GM12878 (cell line): Measurements from ENCODE around the gene PTPN14. TPM values are rescaled to one million over a fixed set of nuclear protein-coding genes. Genes with fewer than 3 reads are reported as not detected.

Experiments used
- ATAC-seq: fragments of 200-7000 bp; cut with Tn5 transposase; 3 replicates; pipeline ENCODE4 v1.9.1; 2020; ENCODE audit warnings: mild to moderate bottlenecking, moderate library complexity
- BruUV-seq: library from RNA; stranded (reverse); fragments of 400-500 nt; replicated peaks from 2 replicates; lab custom pipeline; 2021; lab: Mats Ljungman, UMichigan
- CTCF ChIA-PET: fragments of 300-600 bp; sonication (Branson Sonifier 250); formaldehyde crosslinking; extraction: SDS; loops from one replicate; lab custom pipeline; 2021; ENCODE audit warnings: inconsistent platforms; lab: Yijun Ruan, JAX
- POLR2A ChIA-PET: fragments of 350-600 bp; formaldehyde crosslinking; extraction: SDS; loops from one replicate; lab custom pipeline; 2021; ENCODE audit warnings: inconsistent platforms; lab: Charles Lee
- RAD21 ChIA-PET: fragments of 300-600 bp; sonication (Branson Sonifier 250); formaldehyde crosslinking; loops from one replicate; lab custom pipeline; 2023; ENCODE audit warnings: antibody characterized with exemption; ENCODE audit not compliant: unreplicated experiment; lab: Charles Lee
- SMC1A ChIA-PET: fragments of 300-600 bp; sonication (Branson Sonifier 250); formaldehyde crosslinking; loops from one replicate; lab custom pipeline; 2023; ENCODE audit not compliant: unreplicated experiment, uncharacterized antibody; lab: Charles Lee
- DNase-seq: peaks from one replicate; pipeline ENCODE4 v3.0.0-alpha.2; 2011; ENCODE audit warnings: low read depth, low spot score
- FAIRE-seq: peaks from 3 replicates; lab custom pipeline; 2011; peaks lifted over from hg19 to GRCh38; lab: Jason Lieb, UNC
- H2AFZ ChIP-seq: 2 replicates; pipeline ENCODE4 v1.6.0; 2011; ENCODE audit warnings: low read depth, low read length, control low read depth; ENCODE audit not compliant: control insufficient read depth
- H3K27ac ChIP-seq: 2 replicates; pipeline ENCODE4 v1.5.1; 2011; ENCODE audit warnings: control low read depth; ENCODE audit not compliant: control insufficient read depth, insufficient read depth
- H3K27me3 ChIP-seq, 2 experiments: replicated peaks in 1 of 2; 2 replicates each; pipeline versions ENCODE4 v1.6.0 to v1.6.1; 2011; ENCODE audit warnings: low read length in 1 of 2; ENCODE audit not compliant: control insufficient read depth in 2 of 2, insufficient read depth in 2 of 2
- H3K36me3 ChIP-seq, 2 experiments: 2 replicates each; pipeline ENCODE4 v1.5.1; 2011; ENCODE audit warnings: low read length in 1 of 2; ENCODE audit not compliant: control insufficient read depth in 2 of 2, insufficient read depth in 2 of 2
- H3K4me1 ChIP-seq: 2 replicates; pipeline ENCODE4 v1.6.1; 2011; ENCODE audit warnings: mild to moderate bottlenecking, low read length, moderate library complexity, mixed read lengths; ENCODE audit not compliant: control insufficient read depth, insufficient read depth
- H3K4me2 ChIP-seq: 2 replicates; pipeline ENCODE4 v1.6.0; 2011; ENCODE audit warnings: control low read depth; ENCODE audit not compliant: control insufficient read depth, insufficient read depth
- H3K4me3 ChIP-seq: fragments of 200-600 bp; sonication (generic); 2 replicates; pipeline ENCODE4 v1.5.1; 2016
- H3K79me2 ChIP-seq: 2 replicates; pipeline ENCODE4 v1.6.0; 2011; ENCODE audit warnings: low read length; ENCODE audit not compliant: control insufficient read depth, insufficient read depth
- H3K9ac ChIP-seq: 2 replicates; pipeline ENCODE4 v1.8.0; 2011; ENCODE audit warnings: low read length, control low read depth, mixed read lengths; ENCODE audit not compliant: control insufficient read depth, insufficient read depth
- H3K9me3 ChIP-seq: replicated peaks from 3 replicates; pipeline ENCODE4 v1.5.1; 2011; ENCODE audit warnings: mild to moderate bottlenecking, low read length; ENCODE audit not compliant: control insufficient read depth, insufficient read depth
- H4K20me1 ChIP-seq: 2 replicates; pipeline ENCODE4 v1.6.0; 2011; ENCODE audit not compliant: control insufficient read depth, insufficient read depth
- BACH1 ChIP-seq: fragments of 450-650 bp; IDR thresholded peaks from 2 replicates; pipeline ENCODE4 v1.6.1; 2017; ENCODE audit warnings: mild to moderate bottlenecking, borderline replicate concordance
- CBX3 ChIP-seq: fragments of 200-600 bp; sonication (generic); IDR thresholded peaks from 2 replicates; pipeline ENCODE4 v1.6.1; 2016; ENCODE audit warnings: low read depth, borderline replicate concordance
- JUNB ChIP-seq: IDR thresholded peaks from 2 replicates; pipeline ENCODE4 v1.6.1; 2016; ENCODE audit warnings: antibody characterized with exemption, mild to moderate bottlenecking
- JUND ChIP-seq: IDR thresholded peaks from 2 replicates; pipeline ENCODE4 v1.6.1; 2012; ENCODE audit warnings: low read depth, mild to moderate bottlenecking, low read length, improper control_type of control experiment, moderate library complexity
- MEF2B ChIP-seq: fragments of 450-650 bp; IDR thresholded peaks from 2 replicates; pipeline ENCODE4 v1.6.1; 2018; ENCODE audit warnings: mild to moderate bottlenecking, moderate library complexity; ENCODE audit not compliant: partially characterized antibody, poor library complexity, severe bottlenecking
- MTA2 ChIP-seq: fragments of 450-650 bp; IDR thresholded peaks from 2 replicates; pipeline ENCODE4 v1.6.1; 2016; ENCODE audit warnings: low read depth, mild to moderate bottlenecking, moderate library complexity
- NFXL1 ChIP-seq: fragments of 450-650 bp; IDR thresholded peaks from 2 replicates; pipeline ENCODE4 v1.6.1; 2017; ENCODE audit warnings: antibody characterized with exemption, mild to moderate bottlenecking, borderline replicate concordance
- PAX5 ChIP-seq: IDR thresholded peaks from 2 replicates; pipeline ENCODE4 v1.6.1; 2011; ENCODE audit warnings: low read depth, low read length, borderline replicate concordance
- POU2F2 ChIP-seq: IDR thresholded peaks from 3 replicates; pipeline ENCODE4 v1.6.1; 2011; ENCODE audit warnings: low read depth, mild to moderate bottlenecking, low read length, borderline replicate concordance
- RAD21 ChIP-seq: IDR thresholded peaks from 2 replicates; pipeline ENCODE4 v1.6.1; 2011; ENCODE audit warnings: mild to moderate bottlenecking, low read depth, low read length, moderate library complexity; ENCODE audit not compliant: insufficient read depth
- SMAD5 ChIP-seq: IDR thresholded peaks from 2 replicates; pipeline ENCODE4 v1.6.1; 2016; ENCODE audit warnings: antibody characterized with exemption, low read depth
- SMC3 ChIP-seq: IDR thresholded peaks from 2 replicates; pipeline ENCODE4 v1.6.1; 2011; ENCODE audit warnings: low read length, improper control_type of control experiment, borderline replicate concordance
- STAT3 ChIP-seq: IDR thresholded peaks from 2 replicates; pipeline ENCODE4 v1.6.1; 2011; ENCODE audit warnings: low read depth, low read length, improper control_type of control experiment
- ZNF274 ChIP-seq: IDR thresholded peaks from one replicate; pipeline ENCODE4 v1.8.0; 2011; ENCODE audit not compliant: insufficient read length, insufficient read depth
- WGBS: methylation state at CpG from one replicate; pipeline ENCODE4 v1.1.6; 2016; ENCODE audit warnings: low lambda C conversion rate; ENCODE audit not compliant: insufficient replicate concordance, insufficient coverage; ENCODE audit errors: missing lambda C conversion rate; 5-methylcytosine and 5-hydroxymethylcytosine counted together
- in situ Hi-C: fragments of 300-500 bp; cut with MboI; formaldehyde crosslinking; loops from 9 replicates; pipeline ENCODE4 v1.14.3; 2018; ENCODE audit warnings: mixed read lengths
- intact Hi-C: fragments of 100-400 bp; cut with micrococcal nuclease; formaldehyde crosslinking; loops from one replicate; pipeline ENCODE4 v1.14.2; 2022; ENCODE audit not compliant: unreplicated experiment
- polyA plus RNA-seq, 11 experiments: library from polyadenylated mRNA; depleted of rRNA in 4 of 11; unstranded in 6 of 11; stranded (reverse) in 5 of 11; fragments of >200 nt; fragmentation: Nextera tagmentation in 4 of 11; fragmentation: Illumina TruSeq in 1 of 11; extraction: Ambion mirVana in 4 of 11; extraction: Trizol in 1 of 11; gene quantifications; 1 replicate in 1 of 11; 2 replicates in 10 of 11; pipeline versions ENCODE4 v1.2.1 to v1.2.3, GENCODE V29; 2011 to 2016; ENCODE audit warnings: inconsistent platforms in 2 of 11, missing spikeins in 2 of 11, low read depth in 1 of 11
- total RNA-seq, 4 experiments: library from RNA; depleted of rRNA in 3 of 4; stranded (reverse); fragments of >200 nt in 3 of 4; fragmentation: Illumina TruSeq in 1 of 4; extraction: Trizol in 1 of 4; gene quantifications; 2 replicates each; pipeline versions ENCODE4 v1.2.1 to v1.2.3, GENCODE V29; 2013 to 2021
- TF ChIP-seq, protein P1 (sequence below): fragments of 450-650 bp; IDR thresholded peaks from 2 replicates; pipeline ENCODE4 v1.6.1; 2014; ENCODE audit warnings: mild to moderate bottlenecking
- TF ChIP-seq, protein P2 (sequence below): IDR thresholded peaks from 2 replicates; pipeline ENCODE4 v1.6.1; 2011; ENCODE audit warnings: mild to moderate bottlenecking, low read depth, low read length, moderate library complexity; ENCODE audit not compliant: insufficient replicate concordance
- TF ChIP-seq, protein P3 (sequence below): fragments of 450-650 bp; IDR thresholded peaks from 2 replicates; pipeline ENCODE4 v1.6.1; 2018; ENCODE audit warnings: mild to moderate bottlenecking, low read depth, moderate library complexity; ENCODE audit not compliant: partially characterized antibody
- TF ChIP-seq, protein P4 (sequence below): IDR thresholded peaks from 2 replicates; pipeline ENCODE4 v1.6.1; 2011; ENCODE audit warnings: low read depth, mild to moderate bottlenecking, low read length, moderate library complexity, borderline replicate concordance; ENCODE audit errors: extremely low read depth

PTPN14 gene
- total and polyA plus RNA-seq, 10 of the 15 experiments (the other 5 are each of a cell fraction or from before 2014, with no cell fraction given): 0.05 to 5.1 (median 0.44) TPM

DNA sequence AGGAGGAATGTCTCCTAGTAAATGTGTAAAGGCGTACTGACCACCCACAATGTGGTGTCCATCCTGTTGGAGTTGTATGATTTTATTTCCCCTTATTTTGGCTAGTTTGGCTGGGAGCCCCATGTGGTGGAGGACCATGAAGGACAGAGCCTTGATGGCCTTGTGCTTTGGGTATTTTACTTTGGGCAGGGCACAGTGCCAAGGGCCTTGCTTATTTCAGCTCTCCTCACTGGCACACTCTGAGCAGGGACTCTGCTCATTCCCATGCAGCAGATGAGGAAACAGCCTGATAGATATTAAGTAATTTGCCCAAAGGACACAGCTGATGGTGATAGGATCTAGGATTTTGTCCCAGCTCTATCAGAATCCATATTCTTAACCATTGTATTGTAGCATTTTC lies 220.2 kb downstream of the PTPN14 start (continued):
- TF ChIP-seq STAT3: no peak
- TF ChIP-seq, protein P1, sequence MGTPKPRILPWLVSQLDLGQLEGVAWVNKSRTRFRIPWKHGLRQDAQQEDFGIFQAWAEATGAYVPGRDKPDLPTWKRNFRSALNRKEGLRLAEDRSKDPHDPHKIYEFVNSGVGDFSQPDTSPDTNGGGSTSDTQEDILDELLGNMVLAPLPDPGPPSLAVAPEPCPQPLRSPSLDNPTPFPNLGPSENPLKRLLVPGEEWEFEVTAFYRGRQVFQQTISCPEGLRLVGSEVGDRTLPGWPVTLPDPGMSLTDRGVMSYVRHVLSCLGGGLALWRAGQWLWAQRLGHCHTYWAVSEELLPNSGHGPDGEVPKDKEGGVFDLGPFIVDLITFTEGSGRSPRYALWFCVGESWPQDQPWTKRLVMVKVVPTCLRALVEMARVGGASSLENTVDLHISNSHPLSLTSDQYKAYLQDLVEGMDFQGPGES: no peak
- TF ChIP-seq POU2F2: no peak
- no peak for TF ChIP-seq CBX3
- TF ChIP-seq, protein P2, sequence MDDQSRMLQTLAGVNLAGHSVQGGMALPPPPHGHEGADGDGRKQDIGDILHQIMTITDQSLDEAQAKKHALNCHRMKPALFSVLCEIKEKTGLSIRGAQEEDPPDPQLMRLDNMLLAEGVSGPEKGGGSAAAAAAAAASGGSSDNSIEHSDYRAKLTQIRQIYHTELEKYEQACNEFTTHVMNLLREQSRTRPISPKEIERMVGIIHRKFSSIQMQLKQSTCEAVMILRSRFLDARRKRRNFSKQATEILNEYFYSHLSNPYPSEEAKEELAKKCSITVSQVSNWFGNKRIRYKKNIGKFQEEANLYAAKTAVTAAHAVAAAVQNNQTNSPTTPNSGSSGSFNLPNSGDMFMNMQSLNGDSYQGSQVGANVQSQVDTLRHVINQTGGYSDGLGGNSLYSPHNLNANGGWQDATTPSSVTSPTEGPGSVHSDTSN: no peak

DNA sequence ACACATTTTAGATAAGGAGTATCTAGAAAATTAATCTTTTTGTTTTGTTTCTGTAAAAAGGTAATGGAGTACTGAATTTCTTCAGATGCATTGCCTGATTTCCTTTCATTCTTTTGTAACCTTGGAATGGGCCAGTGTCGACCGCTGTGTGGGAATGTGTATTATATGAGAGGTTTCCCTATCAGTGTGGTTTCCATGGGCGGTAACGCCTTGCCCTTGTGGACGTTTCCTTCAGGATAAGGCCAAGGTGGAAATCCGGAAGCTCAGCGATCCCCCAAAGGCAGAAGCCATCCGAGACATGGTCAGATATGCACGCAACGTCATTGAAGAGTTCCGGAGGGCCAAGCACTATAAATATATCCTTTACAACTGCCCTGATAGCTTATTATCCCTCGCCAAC lies 220.7 kb downstream of the PTPN14 start:
- BruUV-seq: no TSS peak

More for the DNA sequence above, 220.7 kb downstream of the PTPN14 start:
- no peak for TF ChIP-seq SMAD5
- no peak for TF ChIP-seq JUNB
- no peak for TF ChIP-seq MTA2
- TF ChIP-seq, protein P3, sequence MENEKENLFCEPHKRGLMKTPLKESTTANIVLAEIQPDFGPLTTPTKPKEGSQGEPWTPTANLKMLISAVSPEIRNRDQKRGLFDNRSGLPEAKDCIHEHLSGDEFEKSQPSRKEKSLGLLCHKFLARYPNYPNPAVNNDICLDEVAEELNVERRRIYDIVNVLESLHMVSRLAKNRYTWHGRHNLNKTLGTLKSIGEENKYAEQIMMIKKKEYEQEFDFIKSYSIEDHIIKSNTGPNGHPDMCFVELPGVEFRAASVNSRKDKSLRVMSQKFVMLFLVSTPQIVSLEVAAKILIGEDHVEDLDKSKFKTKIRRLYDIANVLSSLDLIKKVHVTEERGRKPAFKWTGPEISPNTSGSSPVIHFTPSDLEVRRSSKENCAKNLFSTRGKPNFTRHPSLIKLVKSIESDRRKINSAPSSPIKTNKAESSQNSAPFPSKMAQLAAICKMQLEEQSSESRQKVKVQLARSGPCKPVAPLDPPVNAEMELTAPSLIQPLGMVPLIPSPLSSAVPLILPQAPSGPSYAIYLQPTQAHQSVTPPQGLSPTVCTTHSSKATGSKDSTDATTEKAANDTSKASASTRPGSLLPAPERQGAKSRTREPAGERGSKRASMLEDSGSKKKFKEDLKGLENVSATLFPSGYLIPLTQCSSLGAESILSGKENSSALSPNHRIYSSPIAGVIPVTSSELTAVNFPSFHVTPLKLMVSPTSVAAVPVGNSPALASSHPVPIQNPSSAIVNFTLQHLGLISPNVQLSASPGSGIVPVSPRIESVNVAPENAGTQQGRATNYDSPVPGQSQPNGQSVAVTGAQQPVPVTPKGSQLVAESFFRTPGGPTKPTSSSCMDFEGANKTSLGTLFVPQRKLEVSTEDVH: no peak
- TF ChIP-seq, protein P4, sequence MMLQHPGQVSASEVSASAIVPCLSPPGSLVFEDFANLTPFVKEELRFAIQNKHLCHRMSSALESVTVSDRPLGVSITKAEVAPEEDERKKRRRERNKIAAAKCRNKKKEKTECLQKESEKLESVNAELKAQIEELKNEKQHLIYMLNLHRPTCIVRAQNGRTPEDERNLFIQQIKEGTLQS: no peak
- no peak for TF ChIP-seq ZNF274
- no peak for TF ChIP-seq BACH1
- TF ChIP-seq SMC3: no peak
- no peak for TF ChIP-seq RAD21
- no peak for TF ChIP-seq PAX5
- TF ChIP-seq MEF2B: no peak
- no peak for TF ChIP-seq JUND
- no peak for TF ChIP-seq NFXL1
- Histone ChIP-seq H3K27ac (no peak overlapping the region), H3K4me3 (no peak overlapping the region), H4K20me1 (no peaks in the 10 kb centered on the region), H2AFZ (no peak overlapping the region), H3K4me1 (peaks cover 4% of the 10 kb centered on the region; the same call in 1 of the 2 replicates), H3K9me3 (no peaks in the 10 kb centered on the region), H3K79me2 (no peaks in the 10 kb centered on the region), H3K27me3 (no peaks in the 10 kb centered on the region), H3K36me3 (peaks cover 0 to 1% of the 10 kb centered on the region in 2 experiments; a peak in 2 of 4 replicates), H3K9ac (no peak overlapping the region), H3K4me2 (no peak overlapping the region)
- in situ Hi-C loops: loop anchor here (5.0 to 10.0 kb wide), 5 partner anchors 63 to 1194 kb away; no protein-coding TSS in a partner anchor
- DNase-seq (no peak), ATAC-seq (no peak), FAIRE-seq (no peak)
- 98% methylated on average over 12 of the region's 12 CpGs for WGBS
- ChIA-PET SMC1A (interaction anchor here (0.6 to 12.2 kb wide), 13 partner anchors 14 to 949 kb away, joined by 3 to 323 read pairs (median 11); no protein-coding TSS in a partner anchor), CTCF (interaction anchor here (0.9 to 17.7 kb wide), 38 partner anchors 8 to 1194 kb away, joined by 3 to 597 read pairs (median 13); partner anchors contain the start of gene SMYD2), POLR2A (interaction anchor here (0.6 to 1.0 kb wide), 3 partner anchors 112 to 817 kb away, joined by 3 to 4 read pairs (median 3); no protein-coding TSS in a partner anchor), RAD21 (interaction anchor here (0.6 to 10.5 kb wide), 11 partner anchors 46 to 262 kb away, joined by 3 to 207 read pairs (median 19); no protein-coding TSS in a partner anchor)
- intact Hi-C loops: loop anchor here (5.0 to 10.0 kb wide), 2 partner anchors 297 to 1194 kb away; no protein-coding TSS in a partner anchor
